CD4-positive, alpha-beta T cell treated with Interferon alpha-2 for 1 hour (primary cell): ENCODE results near the gene CAMK2A.

Source experiments
- DNase-seq, 2 donors: peaks; one replicate each; pipeline ENCODE4 v3.0.0-alpha.2; 2020 to 2022

Gene CAMK2A

GRCh38 chr5:150183436-150183835 lies 106.1 kb downstream of the CAMK2A start:
- DNase-seq = no peak

DNA sequence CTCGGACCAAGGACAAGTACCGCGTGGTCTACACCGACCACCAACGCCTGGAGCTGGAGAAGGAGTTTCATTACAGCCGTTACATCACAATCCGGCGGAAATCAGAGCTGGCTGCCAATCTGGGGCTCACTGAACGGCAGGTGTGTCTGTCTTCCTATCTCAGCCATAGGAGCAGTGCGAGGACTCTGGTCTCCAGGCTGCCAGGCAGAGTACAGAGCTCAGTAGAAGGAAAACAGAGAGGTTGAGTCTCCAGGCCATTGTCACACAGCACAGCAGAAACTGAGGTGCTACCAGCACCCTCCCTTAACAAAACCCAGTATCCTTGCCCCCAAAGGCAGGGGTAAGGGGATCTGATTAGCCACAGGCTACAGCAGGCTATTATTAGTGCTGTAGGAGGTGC lies 106.8 kb downstream of the CAMK2A start:
- DNase-seq = no peak

GRCh38 chr5:150181766-150182545 lies 107.6 kb downstream of the CAMK2A start:
- no peak for DNase-seq

- no peak for DNase-seq
Measured at GRCh38 chr5:150181027-150181426, 108.5 kb downstream of the CAMK2A start.

DNA sequence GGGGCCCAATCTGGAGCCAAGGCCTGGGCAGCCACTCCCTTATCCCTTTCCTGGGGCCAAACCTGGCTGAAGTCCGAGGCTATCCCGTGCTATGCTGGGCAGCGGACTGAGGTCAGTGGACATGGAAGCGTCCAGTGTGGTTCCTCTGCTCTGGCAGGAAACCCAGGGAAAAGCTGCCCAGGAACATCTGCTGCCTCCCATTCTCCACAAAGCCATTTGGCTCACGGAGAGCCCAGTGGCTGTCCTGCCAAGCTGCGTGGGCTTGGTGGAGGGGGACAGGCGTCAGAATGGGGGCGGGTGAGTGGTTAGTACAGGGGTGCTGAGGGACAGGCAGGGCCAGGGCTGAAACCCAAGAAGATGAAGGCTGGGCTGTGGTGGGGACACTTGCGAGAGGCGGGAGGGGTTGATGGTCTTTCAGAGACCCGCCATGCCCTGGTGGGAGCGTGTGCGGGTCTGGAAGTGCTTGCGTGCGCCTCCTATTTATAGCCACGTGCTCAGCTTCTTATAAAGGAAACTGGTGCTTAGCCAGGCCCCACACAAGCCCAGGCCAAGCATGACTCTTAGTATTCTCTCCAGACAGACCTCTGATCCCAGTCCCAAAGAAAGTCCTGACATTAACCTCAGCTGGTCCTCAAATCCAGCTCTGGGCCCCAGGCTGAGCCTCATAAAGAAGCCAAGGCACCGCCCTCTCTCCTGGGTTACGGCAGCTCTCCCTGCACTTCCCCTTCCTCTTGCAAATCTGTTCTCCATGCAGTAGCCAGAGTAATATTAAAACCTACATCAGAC lies 109.1 kb downstream of the CAMK2A start:
- DNase-seq = no peak

DNA sequence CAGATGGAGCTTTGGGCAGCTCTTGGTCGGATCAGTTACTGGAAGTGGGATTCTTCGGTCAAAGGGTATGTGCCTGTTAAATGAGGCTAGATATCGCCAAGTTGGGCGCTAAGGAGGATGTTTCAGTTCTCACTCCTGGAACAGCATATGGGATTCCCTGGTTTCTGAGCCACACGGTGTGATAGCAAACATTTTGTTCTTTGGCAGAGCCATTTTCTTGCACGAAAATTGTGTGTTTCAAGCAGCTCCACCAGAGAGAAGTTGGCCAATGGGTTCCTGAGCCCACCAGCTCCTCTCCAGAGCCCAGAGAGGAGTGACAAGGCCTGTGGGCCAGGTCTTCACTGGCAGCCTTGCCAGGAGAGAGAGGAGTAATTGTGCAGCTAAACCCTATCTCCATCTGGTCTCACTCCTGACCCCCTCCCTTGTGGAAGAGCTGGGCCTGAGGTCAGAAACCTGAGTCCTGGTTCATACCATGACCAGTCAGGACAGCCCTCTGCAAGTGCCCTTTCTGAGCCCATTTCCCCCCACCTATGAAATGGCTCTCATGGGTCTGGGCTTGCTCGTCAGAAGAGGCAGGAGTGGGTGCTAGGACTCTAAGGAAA lies 110.5 kb downstream of the CAMK2A start:
- DNase-seq = no peak

GRCh38 chr5:150178262-150178661 lies 111.3 kb downstream of the CAMK2A start:
- no peak for DNase-seq

DNA sequence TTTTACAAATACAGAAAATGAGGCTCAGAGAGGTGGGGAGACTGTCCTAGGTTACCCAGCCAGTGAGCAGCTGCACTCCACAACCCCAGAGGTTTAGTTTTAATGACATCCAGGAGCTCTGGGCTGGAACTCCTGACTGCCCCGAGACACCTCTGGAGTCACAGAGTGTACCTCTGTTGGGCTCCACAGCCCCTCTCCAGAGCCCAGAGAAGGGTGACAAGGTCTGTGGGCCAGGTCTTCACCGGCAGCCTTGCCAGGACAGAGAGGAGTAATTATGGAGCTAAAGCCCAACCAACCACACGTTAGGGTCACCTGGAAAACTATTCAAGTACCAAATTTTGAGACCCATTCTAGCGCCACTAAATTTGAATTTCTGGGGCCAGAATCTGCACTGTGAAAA lies 111.9 kb downstream of the CAMK2A start:
- no peak for DNase-seq

- DNase-seq = no peak
Measured at GRCh38 chr5:150176745-150177477, 112.7 kb downstream of the CAMK2A start.

GRCh38 chr5:150175536-150175935 lies 114.0 kb downstream of the CAMK2A start:
- no peak for DNase-seq

GRCh38 chr5:150175076-150175475 lies 114.5 kb downstream of the CAMK2A start:
- DNase-seq = no peak

DNA sequence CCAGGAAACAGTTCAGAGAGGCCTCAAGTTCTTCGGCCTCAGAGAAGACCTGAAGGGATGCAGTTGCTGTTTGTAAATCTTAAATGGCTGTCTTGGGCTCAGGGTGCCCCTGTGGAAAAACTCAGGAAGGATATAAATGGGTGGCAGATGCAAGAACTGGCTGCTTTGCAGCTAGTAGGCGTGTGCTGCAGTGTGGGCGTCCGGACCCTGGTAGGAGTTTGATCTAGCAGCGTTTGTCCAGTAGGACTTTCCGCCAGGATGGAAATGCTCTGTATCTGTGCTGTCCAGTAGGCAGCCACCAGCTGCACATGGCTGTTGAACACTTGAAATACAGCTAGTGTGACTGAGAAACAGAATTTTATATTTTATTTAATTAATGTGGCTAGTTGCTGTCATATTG lies 115.3 kb downstream of the CAMK2A start:
- DNase-seq = no peak

GRCh38 chr5:150173161-150173560 lies 116.4 kb downstream of the CAMK2A start:
- no peak for DNase-seq

DNA sequence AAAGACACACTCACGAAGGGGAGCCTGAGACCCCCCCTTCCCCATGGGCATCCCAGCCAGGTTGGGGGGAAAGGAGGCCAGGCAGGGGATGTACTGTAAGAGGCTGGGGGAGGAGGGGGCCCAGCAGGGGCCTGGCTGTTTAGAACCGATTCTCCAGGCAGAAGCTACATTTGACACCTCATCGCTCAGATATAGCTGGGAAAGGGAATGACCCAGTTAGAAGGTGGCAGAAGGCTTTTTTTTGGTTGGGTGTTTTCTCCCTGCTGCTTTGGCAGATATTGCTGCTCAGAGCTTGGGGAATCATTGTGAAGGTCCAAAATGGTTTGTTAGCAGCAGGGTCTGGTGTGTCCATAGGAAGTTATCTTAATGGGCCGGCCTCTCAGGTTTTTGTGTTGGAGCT lies 117.0 kb downstream of the CAMK2A start:
- DNase-seq = no peak

DNA sequence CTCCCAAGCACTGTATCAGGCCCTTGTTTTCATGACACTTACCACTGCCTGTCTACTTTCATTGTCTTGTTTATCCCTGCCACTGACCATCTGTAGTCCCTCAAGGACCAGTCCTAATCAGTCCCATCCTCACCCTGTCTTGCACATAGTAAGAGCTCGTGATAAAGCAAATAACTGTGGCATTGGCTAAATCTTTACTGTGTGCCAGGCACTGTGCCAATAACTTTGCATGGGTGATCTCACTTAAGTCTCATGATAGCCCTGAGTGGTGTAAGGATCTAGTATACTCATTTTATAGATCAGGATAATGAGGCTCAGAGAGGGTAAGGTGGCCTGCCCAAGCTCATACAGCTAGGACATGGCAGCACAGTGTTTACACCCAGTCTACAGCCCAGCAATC lies 117.4 kb downstream of the CAMK2A start:
- DNase-seq = no peak
